Keratinocyte (primary cell): ENCODE results near the gene ZFP36L1. TPM values are rescaled to one million over a fixed set of nuclear protein-coding genes. Genes with fewer than 3 reads are reported as not detected.
A peak's percentile ranks its signal among the peaks of the same experiment; 100 is the strongest.

Experiments used
- DNase-seq: peaks from one replicate; pipeline ENCODE4 v3.0.0-alpha.2; 2011; ENCODE audit warnings: low read depth, missing footprints, low spot score
- FAIRE-seq: peaks from 2 replicates; lab custom pipeline; 2011; peaks lifted over from hg19 to GRCh38; lab: Jason Lieb, UNC
- H2AFZ ChIP-seq: 2 replicates; pipeline ENCODE4 v1.6.0; 2012; ENCODE audit warnings: low read length, control low read depth, inconsistent platforms; ENCODE audit not compliant: control insufficient read depth
- H3K27ac ChIP-seq: 2 replicates; pipeline ENCODE4 v1.5.1; 2011; ENCODE audit warnings: low read length; ENCODE audit not compliant: control insufficient read depth, insufficient read depth
- H3K27me3 ChIP-seq: 3 replicates; pipeline ENCODE4 v1.6.0; 2011; ENCODE audit warnings: low read length; ENCODE audit not compliant: control insufficient read depth, insufficient read depth; ENCODE audit errors: extremely low read depth
- H3K36me3 ChIP-seq, 2 experiments: 2 replicates in 1 of 2; 3 replicates in 1 of 2; pipeline ENCODE4 v1.5.1; 2011; ENCODE audit warnings: low read length in 2 of 2, mild to moderate bottlenecking in 1 of 2; ENCODE audit not compliant: control insufficient read depth in 2 of 2, insufficient read depth in 2 of 2; ENCODE audit errors: extremely low read depth in 1 of 2
- H3K4me1 ChIP-seq: 3 replicates; pipeline ENCODE4 v1.5.1; 2011; ENCODE audit warnings: low read length; ENCODE audit not compliant: control insufficient read depth, insufficient read depth; ENCODE audit errors: extremely low read depth
- H3K4me2 ChIP-seq: 3 replicates; pipeline ENCODE4 v1.6.0; 2011; ENCODE audit warnings: low read depth, low read length; ENCODE audit not compliant: control insufficient read depth, insufficient read depth; ENCODE audit errors: extremely low read depth
- H3K4me3 ChIP-seq, 3 experiments: fragments of 200-600 bp in 1 of 3; sonication (generic) in 1 of 3; 2 replicates in 2 of 3; 3 replicates in 1 of 3; pipeline ENCODE4 v1.5.1; 2011 to 2016; ENCODE audit warnings: low read length in 3 of 3, mild to moderate bottlenecking in 3 of 3, control low read depth in 2 of 3, inconsistent platforms in 1 of 3, low read depth in 1 of 3, mixed read lengths in 1 of 3, mixed run types in 1 of 3, moderate library complexity in 1 of 3; ENCODE audit not compliant: control insufficient read depth in 2 of 3, insufficient read depth in 2 of 3; ENCODE audit errors: extremely low read depth in 1 of 3
- H3K79me2 ChIP-seq: 2 replicates; pipeline ENCODE4 v1.6.0; 2012; ENCODE audit warnings: low read length; ENCODE audit not compliant: control insufficient read depth, insufficient read depth
- H3K9ac ChIP-seq: 3 replicates; pipeline ENCODE4 v1.6.0; 2011; ENCODE audit warnings: low read length; ENCODE audit not compliant: control insufficient read depth, insufficient read depth; ENCODE audit errors: extremely low read depth
- H3K9me1 ChIP-seq: 3 replicates; pipeline ENCODE4 v1.6.0; 2011; ENCODE audit warnings: low read length; ENCODE audit not compliant: control insufficient read depth, insufficient read depth; ENCODE audit errors: extremely low read depth
- H3K9me3 ChIP-seq: 2 replicates; pipeline ENCODE4 v1.5.1; 2012; ENCODE audit warnings: low read depth, low read length; ENCODE audit not compliant: control insufficient read depth
- H4K20me1 ChIP-seq: 3 replicates; pipeline ENCODE4 v1.6.0; 2011; ENCODE audit warnings: low read length; ENCODE audit not compliant: control insufficient read depth, insufficient read depth; ENCODE audit errors: extremely low read depth
- CTCF ChIP-seq, 3 experiments: IDR thresholded peaks in 1 of 3; conservative IDR thresholded peaks in 1 of 3; optimal IDR thresholded peaks in 1 of 3; 2 replicates in 2 of 3; 3 replicates in 1 of 3; pipeline versions ENCODE3 to v1.5.1; 2011; ENCODE audit warnings: low read length in 3 of 3, mild to moderate bottlenecking in 3 of 3, moderate library complexity in 2 of 3, control low read depth in 1 of 3, inconsistent platforms in 1 of 3; ENCODE audit not compliant: insufficient read depth in 2 of 3; ENCODE audit errors: extremely low read depth in 1 of 3
- EZH2 ChIP-seq: IDR thresholded peaks from one replicate; pipeline ENCODE4 v1.6.1; 2012; ENCODE audit warnings: inconsistent platforms, mild to moderate bottlenecking, low read length, moderate library complexity
- dilution Hi-C: fragments of 300-500 bp; cut with MboI; formaldehyde crosslinking; loops from one replicate; pipeline ENCODE4 v1.7.0; 2020; ENCODE audit warnings: low sequenced_read_pairs; ENCODE audit not compliant: extremely low pct_ligation_motif_present
- polyA plus RNA-seq, 5 experiments: library from polyadenylated mRNA; depleted of rRNA in 3 of 5; stranded (reverse) in 3 of 5; stranded (forward) in 1 of 5; unstranded in 1 of 5; fragments of >200 nt; gene quantifications; 1 replicate in 1 of 5; 2 replicates in 3 of 5; 3 replicates in 1 of 5; pipeline versions ENCODE4 v1.2.1 to v1.2.3, GENCODE V29; 2011 to 2012; ENCODE audit warnings: missing spikeins in 2 of 5, low read depth in 1 of 5, low replicate concordance in 1 of 5

ZFP36L1 gene
- polyA plus RNA-seq, 1 donor (not counting 4 experiments of a cell fraction or from before 2014, with no cell fraction given): 85.2 TPM

GRCh38 chr14:68820536-68820935 lies 27.7 kb upstream of the ZFP36L1 start:
- DNase-seq: no peak
- dilution Hi-C loops: no loop called here
- no peak for FAIRE-seq
- no peak overlapping the region for H3K27ac ChIP-seq
- H3K4me3 ChIP-seq: no peak overlapping the region
- peaks cover 30% of the 10 kb centered on the region for H3K4me1 ChIP-seq
- H3K4me2 ChIP-seq: no peak overlapping the region
- TF ChIP-seq EZH2 (no peak), CTCF (optimal IDR thresholded peaks at IDR 0.05 in 1 of 3, IDR thresholded peaks at IDR 0.05 in 1 of 3, conservative IDR thresholded peaks at IDR 0.05 in 1 of 3; ENCODE audit: extremely low read depth in 1 of 3, insufficient read depth in 2 of 3, low read length in 3 of 3) (no peak)
- H3K9me3 ChIP-seq: no peaks in the 10 kb centered on the region
- H4K20me1 ChIP-seq: no peaks in the 10 kb centered on the region
- no peak overlapping the region for H3K9ac ChIP-seq
- H2AFZ ChIP-seq: no peak overlapping the region
- H3K9me1 ChIP-seq: no peaks in the 10 kb centered on the region
- H3K79me2 ChIP-seq: no peaks in the 10 kb centered on the region
- H3K36me3 ChIP-seq: peaks cover 0 to 2% of the 10 kb centered on the region in 2 experiments
- H3K27me3 ChIP-seq: no peaks in the 10 kb centered on the region

GRCh38 chr14:68820119-68820518 lies 27.3 kb upstream of the ZFP36L1 start:
- Histone ChIP-seq H3K79me2 (no peaks in the 10 kb centered on the region), H3K9ac (peak overlapping the region; percentile 50), H4K20me1 (no peaks in the 10 kb centered on the region), H3K9me1 (no peaks in the 10 kb centered on the region), H3K4me3 (no peak overlapping the region), H3K27me3 (no peaks in the 10 kb centered on the region), H3K36me3 (peaks cover 0 to 2% of the 10 kb centered on the region in 2 experiments), H3K27ac (no peak overlapping the region), H3K4me1 (peaks cover 35% of the 10 kb centered on the region), H2AFZ (no peak overlapping the region), H3K4me2 (no peak overlapping the region), H3K9me3 (no peaks in the 10 kb centered on the region)
- dilution Hi-C loops: no loop called here
- FAIRE-seq (no peak), DNase-seq (no peak)
- TF ChIP-seq CTCF (optimal IDR thresholded peaks at IDR 0.05 in 1 of 3, IDR thresholded peaks at IDR 0.05 in 1 of 3, conservative IDR thresholded peaks at IDR 0.05 in 1 of 3; ENCODE audit: extremely low read depth in 1 of 3, insufficient read depth in 2 of 3, low read length in 3 of 3): no peak
- TF ChIP-seq EZH2: no peak
